Renal cortical epithelial cell (primary cell): ENCODE measurements around the gene ING5. TPM values are rescaled to one million over a fixed set of nuclear protein-coding genes. Genes with fewer than 3 reads are reported as not detected.

Experiments used
- DNase-seq: peaks from one replicate; pipeline ENCODE4 v3.0.0-alpha.2; 2011; ENCODE audit warnings: low read depth
- total RNA-seq: library from RNA; depleted of rRNA; stranded (reverse); fragments of >200 nt; gene quantifications from 2 replicates; pipeline ENCODE4 v1.2.3, GENCODE V29; 2014

ING5 gene
- total RNA-seq, 1 donor from 2014 or later = 22.7 TPM

DNA sequence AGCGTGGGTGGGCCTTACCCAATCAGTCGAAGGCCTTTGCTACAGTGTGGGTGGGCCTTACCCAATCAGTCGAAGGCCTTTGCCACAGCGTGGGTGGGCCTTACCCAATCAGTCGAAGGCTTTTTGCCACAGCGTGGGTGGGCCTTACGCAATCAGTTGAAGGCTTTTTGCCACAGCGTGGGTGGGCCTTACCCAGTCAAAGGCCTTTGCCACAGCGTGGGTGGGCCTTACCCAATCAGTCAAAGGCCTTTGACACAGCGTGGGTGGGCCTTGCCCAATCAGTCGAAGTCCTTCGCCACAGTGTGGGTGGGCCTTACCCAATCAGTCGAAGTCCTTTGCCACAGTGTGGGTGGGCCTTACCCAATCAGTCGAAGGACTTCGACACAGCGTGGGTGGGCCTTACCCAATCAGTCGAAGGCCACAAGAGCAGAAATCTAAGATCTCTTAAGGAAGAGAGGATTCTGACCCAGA, 58.5 kb downstream of the ING5 start:
- DNase-seq = no peak

DNA sequence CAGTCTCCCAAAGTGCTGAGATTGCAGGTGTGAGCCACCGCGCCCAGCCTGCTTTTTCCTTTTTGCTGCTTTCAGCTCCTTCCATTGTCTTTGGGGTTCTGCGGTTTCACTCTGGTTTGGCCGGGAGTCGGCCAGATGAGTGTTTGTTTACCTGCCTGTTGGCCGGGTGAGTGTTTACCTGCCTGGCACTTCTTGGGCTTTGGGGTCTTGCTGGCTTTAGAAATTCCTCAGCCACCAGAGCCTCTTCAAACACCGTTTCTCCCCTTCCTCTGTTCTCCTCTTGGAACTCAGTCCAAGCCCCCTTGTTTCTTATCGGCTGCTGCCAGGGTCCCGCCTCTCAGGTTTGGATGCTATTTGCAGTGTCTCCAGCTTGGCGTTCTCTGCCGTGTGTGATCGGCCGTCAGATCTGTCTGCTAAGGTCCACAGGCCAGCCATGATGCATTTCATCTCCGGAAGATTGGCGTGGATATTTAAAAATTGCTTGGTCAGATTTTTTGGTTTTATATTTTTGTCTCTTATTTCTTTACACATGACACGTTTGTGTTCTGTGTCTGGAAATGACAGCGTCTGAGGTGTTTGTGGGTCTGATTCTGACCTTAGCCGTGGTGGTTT, 60.6 kb downstream of the ING5 start:
- no peak for DNase-seq

- DNase-seq = no peak
These were observed 61.1 kb downstream of the ING5 start for GRCh38 chr2:241762933-241763369.

GRCh38 chr2:241763551-241764274, 61.9 kb downstream of the ING5 start:
- DNase-seq = no peak

DNA sequence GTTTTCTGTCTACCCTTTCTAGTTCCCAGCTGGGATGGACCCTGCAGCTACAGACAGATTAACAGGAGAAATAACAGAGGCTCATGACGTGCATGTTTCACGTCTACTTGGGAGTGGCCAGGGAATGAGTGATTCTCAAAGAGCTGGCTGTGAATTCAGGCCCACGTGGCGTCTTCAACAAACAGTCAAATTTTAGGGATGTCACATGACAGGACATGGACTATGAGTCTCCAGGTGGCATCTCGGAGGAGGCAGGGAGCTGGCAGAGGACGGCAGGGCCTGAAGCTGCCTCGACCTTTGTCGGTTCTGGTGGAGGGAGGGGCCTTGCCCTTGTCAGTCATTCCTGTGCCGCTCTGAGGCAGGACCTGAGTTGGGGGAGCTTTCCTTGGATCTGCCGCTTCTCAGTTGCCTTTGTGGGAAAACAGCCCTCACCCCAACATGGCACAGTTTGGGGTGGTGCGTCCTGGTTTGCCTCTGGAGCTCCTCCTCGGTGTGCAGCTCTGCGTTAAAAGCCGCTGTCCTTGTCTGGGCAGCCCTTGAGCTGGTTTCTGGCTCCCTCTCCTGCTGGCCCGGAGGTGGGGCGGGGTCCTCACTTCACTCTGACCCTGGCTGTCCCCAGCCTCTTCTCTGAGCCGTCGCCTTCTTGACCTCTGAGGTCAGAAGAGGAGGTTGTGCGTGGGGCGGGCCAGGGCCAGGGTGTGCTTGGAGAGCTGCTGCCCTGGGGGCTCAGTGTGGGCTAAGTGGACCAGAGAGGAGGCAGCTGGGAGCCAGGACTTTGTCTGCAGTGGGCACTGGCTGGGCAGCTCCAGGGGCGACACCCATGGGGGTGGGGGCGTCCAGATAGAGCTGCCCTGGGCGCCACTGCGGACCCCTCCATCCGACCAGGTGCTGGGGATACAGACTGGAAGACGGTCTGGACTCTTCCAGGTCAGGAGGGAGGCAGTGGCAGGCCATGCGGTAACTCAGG, 62.7 kb downstream of the ING5 start:
- no peak for DNase-seq

- no peak for DNase-seq
These were observed 65.8 kb downstream of the ING5 start for GRCh38 chr2:241767464-241768250.

DNA sequence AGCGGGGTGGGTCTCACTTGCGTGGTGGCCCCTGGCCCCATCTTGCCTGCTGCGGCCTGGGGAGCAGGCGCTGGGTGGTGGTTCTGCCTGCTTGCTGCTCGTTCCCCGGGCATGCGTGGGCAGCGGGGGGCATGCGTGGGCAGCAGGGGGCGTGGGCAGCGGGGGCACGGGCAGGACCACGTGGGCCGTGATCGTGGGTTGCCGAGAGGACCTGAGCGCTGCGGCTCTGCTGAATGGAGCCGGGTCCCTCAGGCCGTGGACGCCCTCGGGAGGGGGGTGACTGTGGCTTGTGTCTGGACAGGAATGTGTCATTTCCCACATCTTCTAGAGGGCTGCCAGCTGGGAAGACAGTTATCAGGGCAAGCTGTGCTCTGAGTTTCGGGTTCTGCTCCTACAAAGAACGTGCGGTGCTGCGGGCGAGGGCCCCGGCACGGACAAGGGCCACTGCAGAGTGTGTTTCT, 66.4 kb downstream of the ING5 start:
- DNase-seq = no peak

- DNase-seq = no peak
These were observed 67.0 kb downstream of the ING5 start for GRCh38 chr2:241768850-241769249.

- no peak for DNase-seq
These were observed 68.0 kb downstream of the ING5 start for GRCh38 chr2:241769819-241770184.

- no peak for DNase-seq
These were observed 68.5 kb downstream of the ING5 start for GRCh38 chr2:241770185-241770935.

DNA sequence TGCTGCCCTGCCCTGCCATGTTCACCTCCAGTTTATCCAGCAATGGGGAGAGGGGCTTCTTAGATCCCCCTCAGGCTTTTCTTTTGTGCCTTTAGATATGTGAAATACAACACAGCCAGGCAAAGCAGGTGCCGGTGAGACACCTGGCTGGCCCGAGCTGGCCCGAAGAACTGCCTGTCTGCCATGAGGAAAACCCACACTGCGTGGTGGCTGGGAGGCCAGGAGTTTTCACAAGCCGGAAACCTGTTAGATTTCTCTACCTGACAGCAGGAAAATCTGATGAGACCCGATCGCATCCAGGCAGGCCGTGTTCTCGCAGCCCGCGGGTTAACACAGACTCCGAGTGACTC, 69.1 kb downstream of the ING5 start:
- DNase-seq = no peak

DNA sequence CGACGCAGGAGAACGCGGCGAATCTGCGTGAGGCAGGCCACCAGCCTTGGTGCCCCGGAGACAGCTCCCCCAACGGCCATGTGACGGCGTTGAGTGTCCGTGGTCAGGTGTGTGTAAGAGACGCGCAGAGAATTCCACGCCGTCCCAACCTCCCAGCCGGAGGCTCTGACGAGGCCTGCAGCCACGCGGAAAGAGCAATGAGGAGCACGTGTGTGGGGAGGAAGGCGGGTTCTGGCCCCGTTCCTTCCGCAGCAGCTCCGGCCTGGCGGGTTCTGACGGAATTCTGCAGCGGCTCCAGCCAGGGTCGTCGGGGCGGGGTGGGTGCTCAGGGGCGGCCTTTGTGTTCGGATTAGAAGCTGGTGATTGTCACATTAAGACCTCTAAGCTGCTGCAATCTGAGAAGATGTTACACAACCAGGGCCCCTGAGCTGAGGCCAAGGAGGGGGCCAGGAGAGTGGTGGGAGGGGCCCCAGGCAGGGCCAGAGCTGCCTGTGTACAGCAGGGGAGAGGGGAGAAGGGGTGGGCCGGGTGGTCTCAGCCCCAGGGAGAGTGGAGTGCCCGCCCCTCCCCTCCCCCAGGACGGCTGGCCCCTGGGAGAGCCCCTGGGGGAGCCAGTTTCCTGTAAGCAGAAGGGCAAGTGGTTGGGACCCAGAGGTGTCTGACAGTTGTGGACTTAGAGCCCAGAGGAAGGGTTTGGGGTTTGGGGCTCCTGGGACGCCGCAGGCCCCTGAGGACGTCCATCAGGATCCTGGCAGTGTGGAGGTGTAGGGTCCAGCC, 69.6 kb downstream of the ING5 start:
- DNase-seq = peak; percentile 16

- no peak for DNase-seq
These were observed 70.2 kb downstream of the ING5 start for GRCh38 chr2:241772063-241772499.

- DNase-seq = no peak
These were observed 71.9 kb downstream of the ING5 start for GRCh38 chr2:241773511-241774418.

DNA sequence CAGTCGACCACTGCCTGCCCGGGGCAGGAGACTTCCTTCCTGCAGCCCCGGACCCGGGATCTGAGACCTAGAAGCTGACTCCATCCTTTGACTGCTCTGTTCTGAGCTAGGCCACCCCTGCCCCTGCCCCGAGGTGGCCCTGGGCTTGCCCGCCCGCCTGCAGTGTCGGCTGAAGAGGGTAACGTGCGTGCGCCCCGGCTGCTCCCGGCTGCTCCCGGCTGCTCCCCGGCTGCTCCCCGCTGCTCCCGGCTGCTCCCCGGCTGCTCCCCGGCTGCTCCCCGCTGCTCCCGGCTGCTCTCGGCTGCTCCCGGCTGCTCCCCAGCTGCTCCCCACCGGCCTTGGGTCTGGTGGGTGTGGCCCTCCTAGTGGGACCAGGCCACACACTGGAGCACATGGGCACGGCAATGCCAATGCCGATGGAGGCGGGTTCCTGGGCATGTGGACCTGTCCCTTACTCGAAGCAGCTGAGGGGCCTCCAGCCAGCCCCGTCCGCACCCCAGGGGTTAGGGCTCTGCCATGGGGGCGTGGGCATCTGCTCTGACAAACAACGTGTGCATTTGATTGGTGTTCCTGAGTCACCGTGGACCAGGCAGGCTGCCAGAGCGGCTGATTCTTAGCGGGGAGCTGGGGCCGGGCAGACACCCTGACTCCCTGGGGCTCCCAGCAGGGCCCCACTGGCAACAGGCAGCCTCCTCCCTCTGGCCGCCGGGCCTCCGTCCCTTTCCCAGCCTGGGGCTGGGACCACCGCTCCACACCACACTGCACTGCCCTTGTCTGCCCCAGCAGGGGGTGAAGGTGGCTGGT, 72.8 kb downstream of the ING5 start:
- no peak for DNase-seq

DNA sequence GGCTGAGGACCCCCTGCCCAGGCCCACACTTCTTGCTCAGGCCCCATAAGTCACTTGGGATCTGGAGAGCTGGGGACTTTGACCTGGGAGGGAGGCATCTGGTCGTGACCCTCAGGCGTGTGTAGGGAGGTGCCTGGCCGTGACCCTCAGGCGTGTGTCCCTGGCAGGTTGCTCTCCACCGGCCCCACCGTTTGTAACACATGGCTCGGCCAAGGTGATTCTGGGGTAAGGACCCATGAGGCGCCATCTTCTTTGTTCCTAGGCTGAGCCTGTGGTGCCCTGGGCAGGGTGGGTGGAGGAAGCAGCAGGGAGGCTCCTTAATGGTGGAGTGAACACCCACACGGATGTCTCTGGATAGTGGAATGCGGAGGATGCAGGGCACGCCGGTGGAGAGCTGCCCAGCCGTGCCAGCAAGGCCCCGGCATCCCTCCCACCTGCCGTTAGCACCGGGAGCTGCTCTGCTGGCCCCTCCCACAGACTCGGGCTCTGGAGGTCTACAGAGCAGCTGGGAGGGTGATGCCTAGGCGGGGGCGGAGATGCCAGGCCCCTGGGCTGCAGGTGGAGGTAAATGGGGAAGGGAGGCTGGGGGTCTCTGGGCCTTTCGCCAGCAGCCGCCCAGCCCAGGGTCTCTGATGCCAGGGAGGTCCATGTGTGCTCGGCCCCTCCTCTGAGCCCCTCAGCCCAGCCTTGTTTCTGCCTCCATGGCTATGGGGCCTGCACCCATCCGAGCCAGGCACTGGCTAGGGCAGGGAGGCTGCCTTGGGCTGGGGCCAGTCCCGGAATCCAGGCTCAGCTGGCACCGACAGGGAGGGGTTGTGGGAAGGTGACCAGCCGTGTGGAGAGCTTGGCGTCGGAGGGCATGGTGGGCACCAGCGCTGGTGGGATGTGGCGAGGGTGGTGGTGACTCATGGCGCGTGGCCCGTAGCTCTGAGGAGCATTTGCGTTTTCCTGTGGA, 73.7 kb downstream of the ING5 start:
- DNase-seq = no peak
